Liver (tissue), 9 donors: ENCODE measurements around the gene GALK2. TPM values are rescaled to one million over a fixed set of nuclear protein-coding genes. Genes with fewer than 3 reads are reported as not detected.

ENCODE experiments used
- DNase-seq: peaks from one replicate; pipeline ENCODE4 v3.0.0-alpha.2; 2017; ENCODE audit warnings: low spot score
- H3K27ac ChIP-seq, 2 donors: one replicate each; pipeline ENCODE4 v1.7.0; 2013; ENCODE audit warnings: inconsistent platforms in 2 of 2, low read length in 2 of 2, control low read depth in 1 of 2, low read depth in 1 of 2, mild to moderate bottlenecking in 1 of 2
- H3K27me3 ChIP-seq, 4 donors: one replicate each; pipeline versions ENCODE4 v1.6.1 to v1.7.0; 2013; ENCODE audit warnings: low read length in 3 of 4, inconsistent platforms in 1 of 4, mild to moderate bottlenecking in 1 of 4, moderate library complexity in 1 of 4; ENCODE audit not compliant: control insufficient read depth in 4 of 4, insufficient read depth in 4 of 4
- H3K36me3 ChIP-seq, 4 donors: one replicate each; pipeline versions ENCODE4 v1.6.1 to v1.7.0; 2013; ENCODE audit warnings: low read length in 3 of 4, mild to moderate bottlenecking in 3 of 4, low read depth in 1 of 4, moderate library complexity in 1 of 4; ENCODE audit not compliant: control insufficient read depth in 4 of 4, insufficient read depth in 3 of 4
- H3K4me1 ChIP-seq, 4 donors: one replicate each; pipeline versions ENCODE4 v1.6.1 to v1.7.0; 2013; ENCODE audit warnings: low read length in 3 of 4, mild to moderate bottlenecking in 3 of 4, moderate library complexity in 1 of 4; ENCODE audit not compliant: control insufficient read depth in 4 of 4, insufficient read depth in 4 of 4
- H3K4me3 ChIP-seq, 3 donors: one replicate each; pipeline versions ENCODE4 v1.6.1 to v1.7.0; 2013; ENCODE audit warnings: low read length in 3 of 3, control low read depth in 1 of 3, low read depth in 1 of 3, mild to moderate bottlenecking in 1 of 3
- H3K9ac ChIP-seq, 2 donors: one replicate each; pipeline ENCODE4 v1.7.0; 2013; ENCODE audit warnings: low read length in 2 of 2, mild to moderate bottlenecking in 2 of 2, moderate library complexity in 2 of 2, control low read depth in 1 of 2, low read depth in 1 of 2
- H3K9me3 ChIP-seq, 4 donors: one replicate each; pipeline versions ENCODE4 v1.6.1 to v1.7.0; 2013; ENCODE audit warnings: low read length in 3 of 4; ENCODE audit not compliant: control insufficient read depth in 4 of 4
- ATF3 ChIP-seq: IDR thresholded peaks from 2 replicates; pipeline ENCODE4 v1.6.1; 2016; ENCODE audit warnings: antibody characterized with exemption
- CTCF ChIP-seq: fragments of 150-350 bp; IDR thresholded peaks from 2 replicates; pipeline ENCODE4 v1.5.1; 2017; ENCODE audit warnings: improper control_type of control experiment, low read depth, low read length; ENCODE audit not compliant: missing input control
- EGR1 ChIP-seq, 2 donors: IDR thresholded peaks; 2 replicates each; pipeline ENCODE4 v1.6.1; 2016 to 2018; ENCODE audit warnings: antibody characterized with exemption in 2 of 2, low read depth in 2 of 2
- FOXA1 ChIP-seq: IDR thresholded peaks from 2 replicates; pipeline ENCODE4 v1.6.1; 2016; ENCODE audit warnings: antibody characterized with exemption
- FOXA2 ChIP-seq: IDR thresholded peaks from 2 replicates; pipeline ENCODE4 v1.6.1; 2016; ENCODE audit warnings: antibody characterized with exemption
- HNF4A ChIP-seq, 2 donors: conservative IDR thresholded peaks; 2 replicates each; pipeline ENCODE4 v1.6.1; 2016; ENCODE audit warnings: antibody characterized with exemption in 2 of 2, mild to moderate bottlenecking in 2 of 2
- JUND ChIP-seq, 2 donors: IDR thresholded peaks; 2 replicates each; pipeline ENCODE4 v1.6.1; 2016; ENCODE audit warnings: antibody characterized with exemption in 2 of 2
- RAD21 ChIP-seq, 2 donors: IDR thresholded peaks; 2 replicates each; pipeline ENCODE4 v1.6.1; 2016; ENCODE audit warnings: antibody characterized with exemption in 2 of 2, mild to moderate bottlenecking in 2 of 2
- REST ChIP-seq: IDR thresholded peaks from 2 replicates; pipeline ENCODE4 v1.6.1; 2016; ENCODE audit warnings: antibody characterized with exemption, mild to moderate bottlenecking
- RXRA ChIP-seq, 2 donors: IDR thresholded peaks; 2 replicates each; pipeline ENCODE4 v1.6.1; 2017 to 2018; ENCODE audit warnings: antibody characterized with exemption in 2 of 2, mild to moderate bottlenecking in 1 of 2
- SP1 ChIP-seq: IDR thresholded peaks from 2 replicates; pipeline ENCODE4 v1.6.1; 2018; ENCODE audit warnings: antibody characterized with exemption, mild to moderate bottlenecking
- TAF1 ChIP-seq: conservative IDR thresholded peaks from 2 replicates; pipeline ENCODE4 v1.6.1; 2016; ENCODE audit warnings: antibody characterized with exemption, mild to moderate bottlenecking
- YY1 ChIP-seq: IDR thresholded peaks from 2 replicates; pipeline ENCODE4 v1.6.1; 2016; ENCODE audit warnings: antibody characterized with exemption, mild to moderate bottlenecking
- ZBTB33 ChIP-seq: IDR thresholded peaks from 2 replicates; pipeline ENCODE4 v1.6.1; 2016; ENCODE audit warnings: antibody characterized with exemption
- WGBS: extraction: QIAGEN DNeasy Blood & Tissue Kit; methylation state at CpG from one replicate; pipeline ENCODE4 v1.1.7; 2013; 5-methylcytosine and 5-hydroxymethylcytosine counted together
- polyA plus RNA-seq, 2 donors: library from polyadenylated mRNA; stranded (reverse) in 1 of 2; unstranded in 1 of 2; fragments of 200-250 nt in 1 of 2; fragments of >200 nt in 1 of 2; fragmentation: Nextera tagmentation in 1 of 2; extraction: Ambion mirVana in 1 of 2; gene quantifications; one replicate each; pipeline versions ENCODE4 v1.2.1 to v1.2.3, GENCODE V29; 2013 to 2015
- total RNA-seq, 2 donors: library from RNA; depleted of rRNA; stranded (reverse); fragments of >200 nt; gene quantifications; one replicate each; pipeline ENCODE4 v1.2.3, GENCODE V29; 2014
- donor health status: healthy.
- donor health status: healthy.
- donor health status: healthy.
- donor health status: healthy.
- donor health status: healthy.

Gene GALK2
- total and polyA plus RNA-seq, 4 donors, result 18.1 to 57.0 (median 24.5) TPM

GRCh38 chr15:49296258-49296657 lies 126.2 kb downstream of the GALK2 start (continued):
- TF ChIP-seq TAF1, result no peak
- no peak for TF ChIP-seq FOXA2
- TF ChIP-seq YY1, result no peak
- TF ChIP-seq ZBTB33, result no peak

GRCh38 chr15:49297584-49297983 lies 127.5 kb downstream of the GALK2 start:
- no peak for DNase-seq
- TF ChIP-seq YY1 (no peak), RAD21 (IDR thresholded peaks at IDR 0.05) (no peak), ATF3 (no peak), ZBTB33 (no peak), JUND (IDR thresholded peaks at IDR 0.05) (no peak), EGR1 (IDR thresholded peaks at IDR 0.05; ENCODE audit: low read depth in 2 of 2) (no peak), HNF4A (conservative IDR thresholded peaks at IDR 0.05) (no peak), FOXA1 (no peak), SP1 (no peak)
- H3K4me1 ChIP-seq, result no peaks in the 10 kb centered on the region
- no peak overlapping the region for H3K4me3 ChIP-seq
- no peaks in the 10 kb centered on the region for H3K9me3 ChIP-seq
- H3K27ac ChIP-seq, result no peak overlapping the region
- peaks cover 3 to 11% (median 8%) of the 10 kb centered on the region in 4 donors for H3K36me3 ChIP-seq
- 100% methylated on average over 1 of the region's 1 CpG for WGBS
- no peak overlapping the region for H3K9ac ChIP-seq
- H3K27me3 ChIP-seq, result no peaks in the 10 kb centered on the region

- Histone ChIP-seq H3K9me3 (no peaks in the 10 kb centered on the region), H3K27ac (no peak overlapping the region), H3K27me3 (no peaks in the 10 kb centered on the region), H3K9ac (no peak overlapping the region), H3K4me3 (no peak overlapping the region), H3K4me1 (no peaks in the 10 kb centered on the region), H3K36me3 (peaks cover 4 to 20% (median 6%) of the 10 kb centered on the region in 4 donors)
- no peak for DNase-seq
- 99% methylated on average over 3 of the region's 3 CpGs for WGBS
- TF ChIP-seq JUND (IDR thresholded peaks at IDR 0.05), result no peak
- TF ChIP-seq RXRA (IDR thresholded peaks at IDR 0.05), result no peak
- TF ChIP-seq ATF3, result no peak
- no peak for TF ChIP-seq YY1
- TF ChIP-seq FOXA2, result no peak
- no peak for TF ChIP-seq CTCF
- no peak for TF ChIP-seq TAF1
- TF ChIP-seq HNF4A (conservative IDR thresholded peaks at IDR 0.05), result no peak
- TF ChIP-seq REST, result no peak
- TF ChIP-seq SP1, result no peak
- no peak for TF ChIP-seq RAD21 (IDR thresholded peaks at IDR 0.05)
Measured at GRCh38 chr15:49300856-49301255, 130.8 kb downstream of the GALK2 start.
